Vagina (tissue), 2 donors: ENCODE results near the gene NHERF2. TPM values are rescaled to one million over a fixed set of nuclear protein-coding genes. Genes with fewer than 3 reads are reported as not detected.

Experiments
- DNase-seq, 2 donors: peaks; one replicate each; pipeline ENCODE4 v3.0.0-alpha.2; 2017; ENCODE audit errors: extremely low spot score in 2 of 2
- H3K27ac ChIP-seq: fragments of 200-600 bp; sonication (generic); one replicate; pipeline ENCODE4 v1.5.1; 2019
- H3K27me3 ChIP-seq: fragments of 200-600 bp; sonication (generic); one replicate; pipeline ENCODE4 v1.5.1; 2019
- H3K36me3 ChIP-seq, 2 donors: fragments of 200-600 bp; sonication (generic); one replicate each; pipeline ENCODE4 v1.5.1; 2017 to 2019
- H3K4me1 ChIP-seq: fragments of 200-600 bp; sonication (generic); one replicate; pipeline ENCODE4 v1.5.1; 2019
- H3K4me3 ChIP-seq, 2 donors: fragments of 200-600 bp; sonication (generic); 1 replicate in 1 of 2; 2 replicates in 1 of 2; pipeline ENCODE4 v1.5.1; 2016 to 2019
- H3K9me3 ChIP-seq: fragments of 200-600 bp; sonication (generic); one replicate; pipeline ENCODE4 v1.5.1; 2019
- POLR2A ChIP-seq, 2 donors: fragments of 450-650 bp; IDR thresholded peaks; one replicate each; pipeline ENCODE4 v1.6.1; 2017; ENCODE audit warnings: antibody characterized with exemption in 2 of 2, mild to moderate bottlenecking in 2 of 2, moderate library complexity in 2 of 2
- POLR2AphosphoS5 ChIP-seq, 2 donors: sonication (generic); formaldehyde crosslinking; IDR thresholded peaks; one replicate each; pipeline ENCODE4 v1.9.0; 2017; ENCODE audit warnings: antibody characterized with exemption in 2 of 2, mild to moderate bottlenecking in 2 of 2, low read depth in 1 of 2; ENCODE audit not compliant: insufficient read depth in 1 of 2
- intact Hi-C: fragments of 100-400 bp; cut with DNase I; formaldehyde crosslinking; loops from one replicate; pipeline ENCODE4 v1.15.1; 2023
- total RNA-seq: library from RNA; depleted of rRNA; stranded (reverse); fragments of >200 nt; gene quantifications from one replicate; pipeline ENCODE4 v1.2.3, GENCODE V29; 2016
- TF ChIP-seq, protein P1 (sequence below), 3 experiments: fragments of 450-650 bp in 2 of 3; fragments of 200-600 bp in 1 of 3; sonication (generic) in 1 of 3; IDR thresholded peaks; one replicate each; pipeline ENCODE4 v1.5.1; 2017 to 2019; ENCODE audit warnings: antibody characterized with exemption in 3 of 3, mild to moderate bottlenecking in 2 of 3, moderate library complexity in 2 of 3

The NHERF2 gene
- total RNA-seq, 1 donor from 2014 or later, result 44.7 TPM

- TF ChIP-seq POLR2AphosphoS5 (IDR thresholded peaks at IDR 0.05; ENCODE audit: insufficient read depth in 1 of 2, low read depth in 1 of 2), result no peak
- TF ChIP-seq, protein P1, sequence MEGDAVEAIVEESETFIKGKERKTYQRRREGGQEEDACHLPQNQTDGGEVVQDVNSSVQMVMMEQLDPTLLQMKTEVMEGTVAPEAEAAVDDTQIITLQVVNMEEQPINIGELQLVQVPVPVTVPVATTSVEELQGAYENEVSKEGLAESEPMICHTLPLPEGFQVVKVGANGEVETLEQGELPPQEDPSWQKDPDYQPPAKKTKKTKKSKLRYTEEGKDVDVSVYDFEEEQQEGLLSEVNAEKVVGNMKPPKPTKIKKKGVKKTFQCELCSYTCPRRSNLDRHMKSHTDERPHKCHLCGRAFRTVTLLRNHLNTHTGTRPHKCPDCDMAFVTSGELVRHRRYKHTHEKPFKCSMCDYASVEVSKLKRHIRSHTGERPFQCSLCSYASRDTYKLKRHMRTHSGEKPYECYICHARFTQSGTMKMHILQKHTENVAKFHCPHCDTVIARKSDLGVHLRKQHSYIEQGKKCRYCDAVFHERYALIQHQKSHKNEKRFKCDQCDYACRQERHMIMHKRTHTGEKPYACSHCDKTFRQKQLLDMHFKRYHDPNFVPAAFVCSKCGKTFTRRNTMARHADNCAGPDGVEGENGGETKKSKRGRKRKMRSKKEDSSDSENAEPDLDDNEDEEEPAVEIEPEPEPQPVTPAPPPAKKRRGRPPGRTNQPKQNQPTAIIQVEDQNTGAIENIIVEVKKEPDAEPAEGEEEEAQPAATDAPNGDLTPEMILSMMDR (IDR thresholded peaks at IDR 0.05), result no peak
- no peak for TF ChIP-seq POLR2A (IDR thresholded peaks at IDR 0.05)
- H3K27ac ChIP-seq, result peak overlapping the region; percentile 91
- intact Hi-C loops, result no loop called here
- peak overlapping the region; percentile 23 to 40 for H3K4me3 ChIP-seq
- no peaks in the 10 kb centered on the region for H3K9me3 ChIP-seq
- no peaks in the 10 kb centered on the region for H3K36me3 ChIP-seq
- DNase-seq, result no peak
- H3K4me1 ChIP-seq, result peaks cover 94% of the 10 kb centered on the region
- no peaks in the 10 kb centered on the region for H3K27me3 ChIP-seq
Measured at GRCh38 chr16:2036200-2036966, 9.7 kb downstream of the NHERF2 start.

- H3K27ac ChIP-seq, result peak overlapping the region; percentile 91
- no peak for DNase-seq
- no peaks in the 10 kb centered on the region for H3K36me3 ChIP-seq
- TF ChIP-seq, protein P1 (IDR thresholded peaks at IDR 0.05), result no peak
- TF ChIP-seq POLR2AphosphoS5 (IDR thresholded peaks at IDR 0.05; ENCODE audit: insufficient read depth in 1 of 2, low read depth in 1 of 2), result no peak
- no peak for TF ChIP-seq POLR2A (IDR thresholded peaks at IDR 0.05)
- H3K9me3 ChIP-seq, result no peaks in the 10 kb centered on the region
- H3K4me3 ChIP-seq, result no peak overlapping the region
- intact Hi-C loops, result no loop called here
- H3K27me3 ChIP-seq, result no peaks in the 10 kb centered on the region
- peaks cover 93% of the 10 kb centered on the region for H3K4me1 ChIP-seq
Measured at GRCh38 chr16:2037115-2037514, 10.4 kb downstream of the NHERF2 start.

DNA sequence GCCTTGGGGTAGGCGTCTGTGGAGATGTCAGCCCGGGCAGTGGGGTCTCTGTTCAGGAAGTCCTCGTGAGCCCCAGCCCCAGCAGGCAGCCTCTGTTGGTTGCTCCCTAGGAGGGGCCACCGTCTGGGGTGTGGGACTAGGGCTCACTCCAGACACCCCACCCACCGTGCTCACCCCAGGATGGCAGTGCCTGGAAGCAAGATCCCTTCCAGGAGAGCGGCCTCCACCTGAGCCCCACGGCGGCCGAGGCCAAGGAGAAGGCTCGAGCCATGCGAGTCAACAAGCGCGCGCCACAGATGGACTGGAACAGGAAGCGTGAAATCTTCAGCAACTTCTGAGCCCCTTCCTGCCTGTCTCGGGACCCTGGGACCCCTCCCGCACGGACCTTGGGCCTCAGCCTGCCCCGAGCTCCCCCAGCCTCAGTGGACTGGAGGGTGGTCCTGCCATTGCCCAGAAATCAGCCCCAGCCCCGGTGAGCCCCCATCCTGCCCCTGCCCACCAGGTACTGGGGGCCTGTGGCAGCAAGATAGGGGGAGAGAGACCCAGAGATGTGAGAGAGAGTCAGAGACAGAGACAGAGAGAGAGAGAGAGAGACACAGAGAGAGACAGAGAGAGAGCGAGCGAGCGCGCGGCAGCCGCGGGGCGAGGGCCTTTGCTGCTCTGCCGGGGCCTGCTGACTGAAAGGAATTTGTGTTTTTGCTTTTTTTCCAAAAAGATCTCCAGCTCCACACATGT lies 11.1 kb downstream of the NHERF2 start:
- intact Hi-C loops, result no loop called here
- Histone ChIP-seq H3K4me3 (peak overlapping the region in 1 of 2 donors; percentile 18), H3K27ac (peak overlapping the region; percentile 91), H3K36me3 (no peaks in the 10 kb centered on the region), H3K27me3 (no peaks in the 10 kb centered on the region), H3K9me3 (no peaks in the 10 kb centered on the region), H3K4me1 (peaks cover 93% of the 10 kb centered on the region)
- DNase-seq, result no peak
- TF ChIP-seq, protein P1 (IDR thresholded peaks at IDR 0.05), result no peak
- TF ChIP-seq POLR2AphosphoS5 (IDR thresholded peaks at IDR 0.05; ENCODE audit: insufficient read depth in 1 of 2, low read depth in 1 of 2) (peak in 1 of 2 donors; percentile 59), POLR2A (IDR thresholded peaks at IDR 0.05) (peak in 1 of 2 donors; percentile 16)

- peak overlapping the region; percentile 6 to 18 for H3K4me3 ChIP-seq
- peak overlapping the region; percentile 91 for H3K27ac ChIP-seq
Measured at GRCh38 chr16:2038382-2039231, 11.9 kb downstream of the NHERF2 start.

More at GRCh38 chr16:2038382-2039231, 11.9 kb downstream of the NHERF2 start:
- Histone ChIP-seq H3K9me3 (no peaks in the 10 kb centered on the region), H3K36me3 (peaks cover 0 to 4% of the 10 kb centered on the region in 2 donors), H3K27me3 (no peaks in the 10 kb centered on the region), H3K4me1 (peaks cover 93% of the 10 kb centered on the region)
- intact Hi-C loops, result no loop called here
- no peak for TF ChIP-seq POLR2A (IDR thresholded peaks at IDR 0.05)
- TF ChIP-seq, protein P1 (IDR thresholded peaks at IDR 0.05), result no peak
- no peak for TF ChIP-seq POLR2AphosphoS5 (IDR thresholded peaks at IDR 0.05; ENCODE audit: insufficient read depth in 1 of 2, low read depth in 1 of 2)
- no peak for DNase-seq
